GM21423 (cell line): ENCODE measurements around the gene HOXA10.

Source experiments
- ATAC-seq: cut with Tn5 transposase; IDR thresholded peaks from one replicate; pipeline ENCODE4 v1.9.1; 2021; ENCODE audit warnings: mild to moderate bottlenecking, moderate library complexity; ENCODE audit not compliant: unreplicated experiment

Gene HOXA10

GRCh38 chr7:27203964-27204594, 30.0 kb upstream of the HOXA10 start:
- ATAC-seq, result no peak

GRCh38 chr7:27203365-27203953, 29.3 kb upstream of the HOXA10 start:
- ATAC-seq, result no peak

GRCh38 chr7:27202862-27203134, 28.7 kb upstream of the HOXA10 start:
- ATAC-seq, result no peak

GRCh38 chr7:27202018-27202861, 28.1 kb upstream of the HOXA10 start:
- ATAC-seq, result no peak

GRCh38 chr7:27201580-27202017, 27.5 kb upstream of the HOXA10 start:
- no peak for ATAC-seq

GRCh38 chr7:27200761-27201579, 26.9 kb upstream of the HOXA10 start:
- no peak for ATAC-seq

- no peak for ATAC-seq
Measured at GRCh38 chr7:27199849-27200760, 26.0 kb upstream of the HOXA10 start, which contains the start of gene HOXA13. Gene HOXA13 (minus strand): TSS chr7:27200091. CDS start chr7:27200077, 14 bp downstream.

GRCh38 chr7:27198871-27199801, 25.0 kb upstream of the HOXA10 start:
- ATAC-seq, result no peak

GRCh38 chr7:27198138-27198841, 24.2 kb upstream of the HOXA10 start:
- ATAC-seq, result no peak

GRCh38 chr7:27197137-27198042, 23.3 kb upstream of the HOXA10 start:
- ATAC-seq, result no peak

GRCh38 chr7:27196287-27196767, 22.2 kb upstream of the HOXA10 start:
- ATAC-seq, result no peak

GRCh38 chr7:27194686-27195379, 20.7 kb upstream of the HOXA10 start:
- no peak for ATAC-seq

GRCh38 chr7:27194002-27194352, 19.9 kb upstream of the HOXA10 start:
- ATAC-seq, result no peak

- no peak for ATAC-seq
Measured at GRCh38 chr7:27193335-27194001, 19.3 kb upstream of the HOXA10 start.

- ATAC-seq, result no peak
Measured at GRCh38 chr7:27192546-27193334, 18.6 kb upstream of the HOXA10 start.
